ENCODE results near the gene SUCLG1.
"Not testable (repeated sequence)": the region's sequence is repeated elsewhere in the genome, so short reads cannot be mapped to it uniquely, and the experiment has no call there.

Gene SUCLG1

DNA sequence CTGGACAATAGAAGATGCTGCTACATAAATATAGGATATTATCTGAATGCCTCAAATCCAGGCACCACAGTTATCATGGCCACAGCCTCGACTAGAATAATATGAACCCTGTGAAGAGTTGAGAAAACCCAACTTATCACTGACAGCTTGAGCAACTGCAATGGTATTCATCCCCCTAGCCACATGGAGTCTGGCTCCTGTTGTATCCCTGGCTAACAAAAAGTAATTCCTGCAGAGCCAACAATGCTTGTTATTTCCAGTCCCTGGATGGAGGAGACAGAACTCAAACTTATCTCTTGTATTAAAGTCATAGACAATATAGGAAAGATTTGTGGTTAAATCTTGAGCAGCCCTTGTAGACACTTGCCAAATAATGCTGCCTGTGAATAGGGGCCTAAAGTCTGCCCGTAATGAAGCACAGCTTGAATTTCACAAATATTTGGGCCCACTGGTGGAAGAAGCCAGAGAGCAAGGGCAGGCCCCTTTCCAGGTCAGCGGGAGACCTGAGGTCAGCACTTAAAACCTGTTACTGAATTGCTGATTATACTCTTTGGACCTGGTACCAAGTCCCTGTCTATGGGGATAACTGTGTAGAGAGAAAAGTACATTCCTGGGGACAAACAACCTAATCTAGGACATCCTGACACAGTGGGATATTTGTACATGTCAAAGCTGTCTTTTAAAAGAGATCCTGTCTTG lies 28.4 kb upstream of the SUCLG1 start:
- Histone ChIP-seq H3K27ac (ENCODE audit: low read depth, low read length) (no peak overlapping the region), H3K4me3 (ENCODE audit: low read depth, low read length) (no peak overlapping the region), H3K27me3 (ENCODE audit: control insufficient read depth, insufficient read depth, low read length) (no peaks in the 10 kb centered on the region), H3K9me3 (ENCODE audit: control insufficient read depth, insufficient read depth, low read depth, low read length) (no peaks in the 10 kb centered on the region), H3K36me3 (ENCODE audit: control insufficient read depth, insufficient read depth, low read length) (no peaks in the 10 kb centered on the region), H3K4me1 (ENCODE audit: control insufficient read depth, insufficient read depth, low read length) (no peaks in the 10 kb centered on the region), H3K9ac (ENCODE audit: low read length) (no peak overlapping the region)

DNA sequence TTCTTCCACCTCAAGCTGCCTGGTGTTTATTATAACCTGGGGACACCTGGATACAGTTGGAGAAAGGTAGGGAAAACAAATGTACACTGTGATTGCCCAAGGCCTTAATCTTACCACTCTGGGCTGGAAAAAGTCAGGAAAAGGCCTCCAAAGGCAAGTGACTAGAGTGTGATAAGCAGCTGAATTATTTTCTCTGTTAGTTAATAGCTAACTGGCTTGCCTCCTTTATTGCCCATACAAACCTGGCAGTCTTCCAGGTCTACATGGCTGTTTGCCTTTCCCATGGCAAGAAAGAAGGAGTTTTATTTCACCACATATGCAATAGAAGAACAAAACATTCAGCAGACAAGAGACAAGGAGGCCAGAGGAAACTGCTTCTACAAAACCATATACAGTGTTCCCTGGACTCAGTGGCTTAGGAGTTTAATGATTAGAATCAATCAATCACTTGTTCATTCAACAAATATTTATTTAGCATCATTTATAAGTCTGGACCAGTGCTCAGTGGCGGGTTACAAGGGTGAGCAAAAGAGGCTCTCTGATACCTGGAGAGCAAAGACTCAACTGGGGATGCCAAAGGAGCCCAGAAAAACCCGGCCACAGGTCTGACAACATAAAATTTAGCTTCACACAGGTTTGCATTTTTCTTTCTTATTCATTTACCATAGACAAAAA lies 27.5 kb upstream of the SUCLG1 start:
- Histone ChIP-seq H3K9me3 (ENCODE audit: control insufficient read depth, insufficient read depth, low read depth, low read length) (no peaks in the 10 kb centered on the region), H3K36me3 (ENCODE audit: control insufficient read depth, insufficient read depth, low read length) (no peaks in the 10 kb centered on the region), H3K4me3 (ENCODE audit: low read depth, low read length) (no peak overlapping the region)

DNA sequence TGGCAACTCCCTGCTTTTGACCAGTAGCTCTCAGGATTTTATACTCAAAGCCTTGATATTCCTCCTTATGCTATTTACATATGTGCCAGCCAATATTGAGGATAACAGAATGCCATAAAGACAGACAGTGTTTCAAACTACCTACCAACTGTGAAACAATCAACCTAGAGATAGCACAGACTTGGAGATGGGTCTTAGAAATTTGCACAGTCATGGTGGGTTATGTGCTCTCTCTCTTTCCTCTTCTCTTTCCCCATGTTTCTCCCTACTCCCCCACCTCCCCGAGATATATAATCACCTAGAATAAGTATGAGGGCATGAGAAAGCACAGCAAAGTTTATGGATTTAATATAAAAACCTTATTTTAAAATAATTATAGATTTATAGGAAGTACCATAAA lies 24.2 kb upstream of the SUCLG1 start:
- no peak overlapping the region for H3K27ac ChIP-seq (ENCODE audit: low read depth, low read length)
- H3K36me3 ChIP-seq (ENCODE audit: control insufficient read depth, insufficient read depth, low read length), result no peaks in the 10 kb centered on the region
- no peaks in the 10 kb centered on the region for H3K9me3 ChIP-seq (ENCODE audit: control insufficient read depth, insufficient read depth, low read depth, low read length)
- no peak overlapping the region for H3K9ac ChIP-seq (ENCODE audit: low read length)
- no peaks in the 10 kb centered on the region for H3K27me3 ChIP-seq (ENCODE audit: control insufficient read depth, insufficient read depth, low read length)
- H3K4me1 ChIP-seq (ENCODE audit: control insufficient read depth, insufficient read depth, low read length), result no peaks in the 10 kb centered on the region
- H3K4me3 ChIP-seq (ENCODE audit: low read depth, low read length), result no peak overlapping the region

More for the DNA sequence above, 27.5 kb upstream of the SUCLG1 start:
- Histone ChIP-seq H3K27me3 (ENCODE audit: control insufficient read depth, insufficient read depth, low read length) (no peaks in the 10 kb centered on the region), H3K4me1 (ENCODE audit: control insufficient read depth, insufficient read depth, low read length) (no peaks in the 10 kb centered on the region), H3K27ac (ENCODE audit: low read depth, low read length) (no peak overlapping the region), H3K9ac (ENCODE audit: low read length) (no peak overlapping the region)

DNA sequence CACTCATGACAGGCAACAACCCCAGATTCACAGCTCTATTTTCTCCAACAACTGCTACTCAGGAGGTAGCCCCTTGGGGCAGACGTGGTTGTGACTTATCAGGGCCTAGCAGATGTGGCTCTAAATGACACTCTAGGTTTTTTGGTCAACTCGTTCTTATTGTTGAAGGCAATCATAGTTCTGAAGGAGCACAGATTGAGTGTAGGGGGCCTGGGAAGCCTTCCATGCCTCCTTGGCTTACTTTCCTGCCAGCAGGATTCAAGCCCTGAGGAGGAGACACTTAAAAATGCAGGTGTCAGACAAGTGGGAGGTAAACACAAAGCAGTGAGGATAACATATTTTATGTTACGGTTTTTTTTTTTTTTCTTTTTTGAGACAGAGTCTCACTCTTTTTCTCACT lies 23.5 kb upstream of the SUCLG1 start:
- Histone ChIP-seq H3K4me3 (ENCODE audit: low read depth, low read length) (no peak overlapping the region), H3K27me3 (ENCODE audit: control insufficient read depth, insufficient read depth, low read length) (no peaks in the 10 kb centered on the region), H3K27ac (ENCODE audit: low read depth, low read length) (no peak overlapping the region)

DNA sequence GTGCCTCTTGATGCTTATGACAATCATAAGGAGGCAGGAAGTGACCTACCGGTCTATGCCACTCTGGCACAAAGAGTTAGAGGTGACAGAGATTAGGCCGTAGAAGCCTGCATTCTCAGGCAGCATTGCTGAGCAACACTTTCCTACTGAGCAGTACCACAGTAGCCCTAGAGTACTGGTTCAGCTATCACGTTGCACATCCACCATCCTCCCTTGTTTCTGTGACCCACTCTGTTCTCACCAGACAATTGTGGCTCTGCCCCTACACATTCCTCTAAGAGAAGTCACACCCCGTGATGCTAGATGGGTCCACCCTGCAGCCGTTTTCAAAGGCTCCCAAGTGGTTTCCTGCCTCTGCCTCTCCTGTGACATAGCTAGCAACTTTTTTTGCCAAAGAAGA lies 22.6 kb upstream of the SUCLG1 start:
- Histone ChIP-seq H3K9ac (ENCODE audit: low read length) (no peak overlapping the region), H3K27me3 (ENCODE audit: control insufficient read depth, insufficient read depth, low read length) (no peaks in the 10 kb centered on the region), H3K4me3 (ENCODE audit: low read depth, low read length) (no peak overlapping the region), H3K36me3 (ENCODE audit: control insufficient read depth, insufficient read depth, low read length) (no peaks in the 10 kb centered on the region), H3K9me3 (ENCODE audit: control insufficient read depth, insufficient read depth, low read depth, low read length) (peaks cover 16% of the 10 kb centered on the region), H3K27ac (ENCODE audit: low read depth, low read length) (no peak overlapping the region), H3K4me1 (ENCODE audit: control insufficient read depth, insufficient read depth, low read length) (no peaks in the 10 kb centered on the region)

More for the DNA sequence above, 23.5 kb upstream of the SUCLG1 start:
- Histone ChIP-seq H3K4me1 (ENCODE audit: control insufficient read depth, insufficient read depth, low read length) (no peaks in the 10 kb centered on the region), H3K9ac (ENCODE audit: low read length) (no peak overlapping the region), H3K9me3 (ENCODE audit: control insufficient read depth, insufficient read depth, low read depth, low read length) (peaks cover 7% of the 10 kb centered on the region), H3K36me3 (ENCODE audit: control insufficient read depth, insufficient read depth, low read length) (no peaks in the 10 kb centered on the region)

DNA sequence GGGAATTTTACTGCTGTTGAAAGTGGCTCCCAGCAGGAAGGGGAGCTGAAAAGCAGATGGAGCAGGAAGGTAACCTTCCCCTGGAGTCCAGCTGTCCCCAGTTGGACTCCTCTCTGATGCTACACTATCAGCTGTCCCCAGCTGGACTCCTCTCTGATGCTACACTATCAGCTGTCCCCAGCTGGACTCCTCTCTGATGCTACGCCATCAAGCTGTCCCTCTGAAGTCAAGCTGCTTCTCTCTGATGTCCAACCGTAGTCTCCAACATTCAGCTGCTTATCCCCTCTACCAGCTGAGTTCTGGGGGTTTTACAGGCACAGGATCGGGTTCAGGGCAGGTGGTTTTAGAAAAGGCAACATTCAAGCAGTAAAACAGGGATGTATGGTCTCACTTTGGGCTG lies 19.8 kb upstream of the SUCLG1 start:
- Histone ChIP-seq H3K27me3 (ENCODE audit: control insufficient read depth, insufficient read depth, low read length) (no peaks in the 10 kb centered on the region), H3K9ac (ENCODE audit: low read length) (no peak overlapping the region), H3K27ac (ENCODE audit: low read depth, low read length) (no peak overlapping the region), H3K36me3 (ENCODE audit: control insufficient read depth, insufficient read depth, low read length) (no peaks in the 10 kb centered on the region), H3K4me3 (ENCODE audit: low read depth, low read length) (no peak overlapping the region), H3K9me3 (ENCODE audit: control insufficient read depth, insufficient read depth, low read depth, low read length) (peaks cover 36% of the 10 kb centered on the region), H3K4me1 (ENCODE audit: control insufficient read depth, insufficient read depth, low read length) (no peaks in the 10 kb centered on the region)

DNA sequence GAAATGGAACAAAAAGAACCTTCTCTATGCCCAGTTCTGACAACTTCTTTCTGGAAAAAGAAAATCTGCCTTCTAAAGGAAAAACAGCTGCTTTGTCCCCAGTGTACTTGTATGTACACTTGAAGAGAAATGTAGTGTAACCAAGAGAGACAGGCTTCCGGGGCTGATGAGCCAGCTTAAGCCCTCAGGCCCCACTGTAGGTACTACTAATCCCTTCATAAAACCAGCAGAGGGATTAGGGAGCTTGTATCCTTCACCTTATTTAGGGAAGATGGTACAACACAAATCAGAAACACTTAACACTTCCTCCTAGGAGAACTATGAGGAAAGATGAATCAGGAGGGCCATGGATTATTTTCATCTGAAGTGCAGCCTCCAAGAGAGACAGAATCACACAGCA lies 18.8 kb upstream of the SUCLG1 start:
- no peaks in the 10 kb centered on the region for H3K27me3 ChIP-seq (ENCODE audit: control insufficient read depth, insufficient read depth, low read length)
- H3K4me3 ChIP-seq (ENCODE audit: low read depth, low read length), result no peak overlapping the region
- no peak overlapping the region for H3K9ac ChIP-seq (ENCODE audit: low read length)
- no peaks in the 10 kb centered on the region for H3K36me3 ChIP-seq (ENCODE audit: control insufficient read depth, insufficient read depth, low read length)
- H3K27ac ChIP-seq (ENCODE audit: low read depth, low read length), result no peak overlapping the region
- peaks cover 36% of the 10 kb centered on the region for H3K9me3 ChIP-seq (ENCODE audit: control insufficient read depth, insufficient read depth, low read depth, low read length)
- H3K4me1 ChIP-seq (ENCODE audit: control insufficient read depth, insufficient read depth, low read length), result no peaks in the 10 kb centered on the region

DNA sequence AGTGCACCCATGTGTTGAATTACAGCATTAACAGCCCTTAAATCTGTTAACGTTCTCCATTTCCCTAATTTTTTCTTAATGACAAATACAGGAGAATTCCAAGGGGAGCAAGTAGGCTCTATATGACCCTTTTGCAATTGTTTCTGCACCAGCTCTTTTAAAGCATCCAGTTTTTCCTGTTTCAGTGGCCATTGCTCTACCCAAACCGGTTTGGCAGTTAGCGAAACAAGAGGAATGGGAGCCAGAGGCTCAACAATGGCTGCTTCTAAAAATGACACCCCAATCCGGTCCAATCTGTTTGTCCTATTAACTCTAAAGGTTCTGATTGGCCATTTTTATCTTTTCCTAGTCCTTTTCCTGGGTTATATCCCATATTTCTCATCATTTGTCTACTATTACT lies 15.1 kb upstream of the SUCLG1 start:
- no peaks in the 10 kb centered on the region for H3K36me3 ChIP-seq (ENCODE audit: control insufficient read depth, insufficient read depth, low read length)
- no peak overlapping the region for H3K4me3 ChIP-seq (ENCODE audit: low read depth, low read length)
- no peak overlapping the region for H3K9ac ChIP-seq (ENCODE audit: low read length)
- no peak overlapping the region for H3K27ac ChIP-seq (ENCODE audit: low read depth, low read length)
- no peaks in the 10 kb centered on the region for H3K4me1 ChIP-seq (ENCODE audit: control insufficient read depth, insufficient read depth, low read length)
- peaks cover 68% of the 10 kb centered on the region for H3K9me3 ChIP-seq (ENCODE audit: control insufficient read depth, insufficient read depth, low read depth, low read length)
- H3K27me3 ChIP-seq (ENCODE audit: control insufficient read depth, insufficient read depth, low read length), result no peaks in the 10 kb centered on the region

DNA sequence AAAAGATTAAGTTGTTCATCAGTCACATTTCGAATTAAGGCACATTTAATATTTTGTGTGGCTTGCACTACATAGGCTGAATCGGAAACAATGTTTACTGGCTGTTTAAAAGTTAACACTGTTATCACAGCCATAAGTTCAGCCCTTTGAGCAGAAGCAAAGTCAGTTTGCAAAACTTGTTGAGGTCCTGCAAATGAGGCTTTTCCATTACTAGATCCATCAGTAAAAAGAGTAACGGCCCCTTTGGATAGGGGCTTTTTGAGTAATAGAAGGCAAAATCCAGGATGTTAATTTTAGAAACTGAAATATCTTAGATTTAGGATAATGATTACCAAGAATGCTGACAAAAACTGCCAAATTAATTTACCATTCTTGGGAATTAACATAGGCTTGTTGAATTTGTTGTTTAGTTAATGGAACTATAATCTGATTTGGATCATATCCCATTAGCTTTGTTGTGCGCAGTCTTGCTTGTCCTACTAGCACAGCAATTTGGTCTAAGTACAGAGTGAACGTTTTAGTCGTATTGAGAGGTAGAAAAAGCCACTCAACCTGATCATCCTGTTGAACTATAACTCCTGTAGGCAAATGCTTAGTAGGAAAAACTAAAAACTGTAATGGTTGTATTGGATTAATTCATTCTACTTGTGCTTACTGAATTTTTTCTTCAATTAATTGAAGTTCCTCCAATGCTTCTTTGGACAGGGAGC lies 13.9 kb upstream of the SUCLG1 start:
- H3K4me1 ChIP-seq (ENCODE audit: control insufficient read depth, insufficient read depth, low read length), result no peaks in the 10 kb centered on the region
- no peak overlapping the region for H3K27ac ChIP-seq (ENCODE audit: low read depth, low read length)
- H3K4me3 ChIP-seq (ENCODE audit: low read depth, low read length), result no peak overlapping the region

DNA sequence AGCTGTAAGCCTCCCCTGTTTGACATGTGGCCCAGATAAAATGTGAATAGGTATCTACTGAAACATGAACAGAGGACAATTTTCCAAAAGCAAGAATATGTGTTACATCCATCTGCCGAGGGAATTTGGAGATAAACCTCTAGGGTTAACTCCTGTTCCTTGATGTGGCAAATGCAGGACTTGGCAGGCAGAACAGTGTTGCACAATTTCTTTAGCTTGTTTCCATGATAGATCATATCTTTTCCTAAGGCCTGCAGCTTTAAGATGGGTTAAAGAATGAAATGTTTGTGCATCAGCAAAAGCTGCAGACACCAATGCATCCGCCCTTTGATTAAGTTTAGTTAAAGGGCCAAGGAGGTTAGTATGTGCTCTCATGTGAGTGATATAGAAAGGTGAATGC lies 13.3 kb upstream of the SUCLG1 start:
- H3K4me3 ChIP-seq (ENCODE audit: low read depth, low read length); H3K27ac ChIP-seq (ENCODE audit: low read depth, low read length); H3K27me3 ChIP-seq (ENCODE audit: control insufficient read depth, insufficient read depth, low read length); H3K9ac ChIP-seq (ENCODE audit: low read length); H3K36me3 ChIP-seq (ENCODE audit: control insufficient read depth, insufficient read depth, low read length); H3K4me1 ChIP-seq (ENCODE audit: control insufficient read depth, insufficient read depth, low read length): not testable (repeated sequence)
- H3K9me3 ChIP-seq (ENCODE audit: control insufficient read depth, insufficient read depth, low read depth, low read length), result peaks cover 69% of the 10 kb centered on the region

More for the DNA sequence above, 13.9 kb upstream of the SUCLG1 start:
- Histone ChIP-seq H3K27me3 (ENCODE audit: control insufficient read depth, insufficient read depth, low read length) (no peaks in the 10 kb centered on the region), H3K9me3 (ENCODE audit: control insufficient read depth, insufficient read depth, low read depth, low read length) (peaks cover 72% of the 10 kb centered on the region), H3K36me3 (ENCODE audit: control insufficient read depth, insufficient read depth, low read length) (no peaks in the 10 kb centered on the region), H3K9ac (ENCODE audit: low read length) (no peak overlapping the region)

DNA sequence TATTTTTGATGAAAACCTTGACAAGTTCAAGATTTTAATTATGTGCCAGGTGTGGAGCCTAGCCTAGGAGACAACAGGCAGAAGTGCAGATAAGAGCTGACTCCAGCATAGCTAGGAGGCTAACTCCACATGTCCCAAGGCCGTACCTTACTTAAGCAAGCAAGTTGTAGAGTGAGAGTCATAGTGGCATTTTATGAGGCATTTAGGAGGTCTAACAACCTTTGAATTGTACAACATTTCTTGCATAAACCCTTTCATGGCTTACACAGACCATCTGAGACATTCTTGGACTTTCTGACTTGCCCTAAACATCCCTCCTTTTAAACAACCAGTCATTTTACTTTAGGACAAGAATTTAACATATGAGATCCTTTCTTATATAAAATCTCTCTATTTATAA lies 8.3 kb upstream of the SUCLG1 start:
- Histone ChIP-seq H3K9me3 (ENCODE audit: control insufficient read depth, insufficient read depth, low read depth, low read length) (peaks cover 65% of the 10 kb centered on the region), H3K36me3 (ENCODE audit: control insufficient read depth, insufficient read depth, low read length) (no peaks in the 10 kb centered on the region), H3K4me3 (ENCODE audit: low read depth, low read length) (no peak overlapping the region), H3K27ac (ENCODE audit: low read depth, low read length) (no peak overlapping the region), H3K9ac (ENCODE audit: low read length) (no peak overlapping the region), H3K4me1 (ENCODE audit: control insufficient read depth, insufficient read depth, low read length) (peaks cover 7% of the 10 kb centered on the region; the same call in 1 of the 2 replicates), H3K27me3 (ENCODE audit: control insufficient read depth, insufficient read depth, low read length) (no peaks in the 10 kb centered on the region)
